Thoracic aorta endothelial cell (primary cell): ENCODE results near the gene BICRAL. TPM values are rescaled to one million over a fixed set of nuclear protein-coding genes. Genes with fewer than 3 reads are reported as not detected.

Source experiments
- total RNA-seq: library from RNA; depleted of rRNA; stranded (reverse); fragments of >200 nt; gene quantifications from 2 replicates; pipeline ENCODE4 v1.2.3, GENCODE V29; 2012

The BICRAL gene, protein sequence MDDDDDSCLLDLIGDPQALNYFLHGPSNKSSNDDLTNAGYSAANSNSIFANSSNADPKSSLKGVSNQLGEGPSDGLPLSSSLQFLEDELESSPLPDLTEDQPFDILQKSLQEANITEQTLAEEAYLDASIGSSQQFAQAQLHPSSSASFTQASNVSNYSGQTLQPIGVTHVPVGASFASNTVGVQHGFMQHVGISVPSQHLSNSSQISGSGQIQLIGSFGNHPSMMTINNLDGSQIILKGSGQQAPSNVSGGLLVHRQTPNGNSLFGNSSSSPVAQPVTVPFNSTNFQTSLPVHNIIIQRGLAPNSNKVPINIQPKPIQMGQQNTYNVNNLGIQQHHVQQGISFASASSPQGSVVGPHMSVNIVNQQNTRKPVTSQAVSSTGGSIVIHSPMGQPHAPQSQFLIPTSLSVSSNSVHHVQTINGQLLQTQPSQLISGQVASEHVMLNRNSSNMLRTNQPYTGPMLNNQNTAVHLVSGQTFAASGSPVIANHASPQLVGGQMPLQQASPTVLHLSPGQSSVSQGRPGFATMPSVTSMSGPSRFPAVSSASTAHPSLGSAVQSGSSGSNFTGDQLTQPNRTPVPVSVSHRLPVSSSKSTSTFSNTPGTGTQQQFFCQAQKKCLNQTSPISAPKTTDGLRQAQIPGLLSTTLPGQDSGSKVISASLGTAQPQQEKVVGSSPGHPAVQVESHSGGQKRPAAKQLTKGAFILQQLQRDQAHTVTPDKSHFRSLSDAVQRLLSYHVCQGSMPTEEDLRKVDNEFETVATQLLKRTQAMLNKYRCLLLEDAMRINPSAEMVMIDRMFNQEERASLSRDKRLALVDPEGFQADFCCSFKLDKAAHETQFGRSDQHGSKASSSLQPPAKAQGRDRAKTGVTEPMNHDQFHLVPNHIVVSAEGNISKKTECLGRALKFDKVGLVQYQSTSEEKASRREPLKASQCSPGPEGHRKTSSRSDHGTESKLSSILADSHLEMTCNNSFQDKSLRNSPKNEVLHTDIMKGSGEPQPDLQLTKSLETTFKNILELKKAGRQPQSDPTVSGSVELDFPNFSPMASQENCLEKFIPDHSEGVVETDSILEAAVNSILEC
- total RNA-seq: 6.5 and 7.1 TPM in 2 replicates

DNA sequence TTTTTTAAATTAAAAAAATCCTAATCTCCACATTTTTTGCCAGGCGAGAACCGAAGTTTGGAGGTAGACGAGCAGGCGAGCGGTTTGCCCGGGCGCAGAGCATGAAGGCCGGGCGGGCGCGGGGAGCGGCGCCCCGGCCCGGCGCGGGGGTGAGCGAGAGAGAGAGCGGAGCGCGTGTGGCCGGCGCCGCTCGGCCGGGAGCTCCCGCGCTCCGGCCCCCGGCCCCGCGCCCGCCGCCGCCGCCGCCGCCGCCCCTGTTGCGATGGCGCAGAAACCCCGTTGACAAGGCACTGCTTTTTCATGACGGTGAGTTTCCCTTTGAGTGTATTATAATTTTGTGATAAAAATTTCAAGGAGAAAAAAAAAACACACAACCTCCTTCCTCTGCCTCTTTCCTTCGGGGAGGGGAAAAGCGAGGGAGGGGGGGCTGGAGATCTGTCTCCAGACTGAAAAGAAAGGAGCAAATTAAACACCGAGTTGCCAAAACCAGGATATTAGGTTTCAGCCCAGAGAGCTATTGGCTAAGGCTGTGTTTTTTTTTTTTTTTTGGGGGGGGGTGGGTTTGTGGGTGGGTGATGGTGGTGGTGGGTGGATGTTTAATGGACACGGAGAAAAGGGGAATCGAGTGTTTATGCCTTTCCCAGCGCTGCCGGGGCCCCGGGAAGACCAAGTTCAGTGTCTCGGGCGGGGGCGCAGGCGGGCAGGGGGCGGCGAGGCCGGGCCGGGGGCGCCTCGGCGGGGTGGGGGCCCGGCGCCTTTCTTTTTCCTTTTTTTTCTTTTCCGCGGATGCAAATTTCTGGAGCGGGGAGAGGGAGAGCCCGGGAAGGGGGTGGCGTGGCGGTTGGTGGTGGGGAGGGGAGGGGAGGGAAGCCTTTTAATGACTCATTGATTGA, at the start of gene BICRAL:
TSS of gene BICRAL (plus strand) at position 257 of the 893 bp plus-strand sequence. CDS start 39,971 bp downstream, outside the sequence.

DNA sequence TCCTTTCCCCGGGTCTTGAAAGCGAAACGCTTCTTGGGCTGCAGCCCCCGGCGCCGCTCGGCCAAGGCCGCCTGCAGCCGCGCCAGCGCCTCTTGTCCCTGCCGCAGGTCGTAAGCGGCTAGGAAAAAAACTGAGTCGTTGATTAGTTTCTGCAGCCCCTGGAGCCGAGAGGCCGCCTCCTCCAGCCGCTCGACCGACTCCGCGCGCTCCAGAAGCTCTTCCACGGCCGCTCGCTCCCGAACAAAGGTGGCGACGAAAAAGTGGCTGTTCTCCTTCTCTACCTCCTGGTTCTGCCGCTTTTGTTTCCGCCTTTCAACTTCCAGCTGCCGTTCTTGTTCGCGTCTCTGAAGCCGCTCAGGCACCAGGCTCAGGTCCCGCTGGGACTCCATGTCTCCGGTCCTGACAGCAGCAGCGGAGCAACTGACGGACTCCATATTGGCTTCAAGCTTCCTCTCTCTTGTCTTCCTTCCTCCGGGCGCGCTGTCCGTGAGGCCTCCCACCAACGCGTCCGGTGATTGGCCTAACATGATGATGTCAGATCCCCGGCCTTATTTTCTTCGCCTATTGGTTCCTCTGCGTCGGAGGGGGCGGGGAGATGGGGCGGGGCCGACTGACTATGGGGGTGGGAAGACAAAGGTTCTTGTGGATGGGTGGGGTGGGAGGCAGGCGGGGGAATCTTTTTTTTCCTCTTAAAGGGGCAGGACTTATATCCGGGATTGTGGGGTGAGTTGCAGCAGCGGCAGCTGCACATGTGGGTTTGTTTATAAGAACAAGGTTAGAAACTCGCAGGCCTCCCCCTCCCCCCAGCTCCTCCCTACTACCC, 36.0 kb upstream of the BICRAL start, which contains the start of gene TBCC:
TSS of gene TBCC (minus strand) at position 464 of the 823 bp plus-strand sequence. CDS start at position 434, 30 bp downstream.

DNA sequence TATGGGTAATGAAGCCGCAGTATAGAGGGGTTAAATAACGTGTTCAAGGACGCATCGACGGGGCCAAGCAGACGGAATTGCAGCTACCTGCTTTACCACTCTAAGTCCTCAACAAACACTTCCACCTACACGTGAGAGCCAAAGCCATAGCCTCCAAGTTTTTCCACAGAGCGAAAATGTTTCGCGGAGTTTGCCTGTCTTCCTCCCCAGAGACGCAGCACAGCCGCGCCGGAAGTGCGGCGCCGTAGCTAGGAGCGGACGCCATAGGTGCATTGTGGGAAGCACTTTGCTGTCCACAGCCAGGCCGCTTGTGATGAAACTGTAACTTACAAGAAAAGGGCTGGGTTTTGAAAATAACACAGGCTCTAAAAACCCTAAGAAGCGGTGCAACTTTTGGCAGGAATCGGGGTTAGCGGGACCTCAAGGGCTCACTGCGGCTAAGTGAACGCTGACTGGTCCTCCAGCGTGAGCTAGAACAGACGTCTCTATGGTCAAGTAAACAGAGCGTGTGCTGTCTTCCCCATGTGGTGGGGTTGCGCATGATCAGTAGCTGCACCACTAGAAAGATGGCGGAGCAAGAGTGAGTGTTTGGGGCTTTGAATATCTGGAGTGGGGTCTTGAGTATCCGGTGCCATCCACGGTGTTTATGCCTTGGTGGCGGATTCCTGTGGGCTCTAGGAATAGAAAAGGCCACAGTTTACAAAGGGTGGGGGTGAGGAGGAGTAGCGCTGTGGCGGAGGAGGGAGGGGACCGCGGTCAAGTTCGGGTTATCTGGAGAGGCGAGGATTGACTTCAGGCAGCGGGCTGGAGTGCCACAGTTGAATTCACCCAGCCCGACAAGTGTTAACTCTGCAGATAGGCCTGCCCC, 97.8 kb downstream of the BICRAL start, which contains the start of gene RPL7L1:
TSS of gene RPL7L1 (plus strand) at position 245 of the 868 bp plus-strand sequence. CDS start at position 540, 295 bp downstream.

DNA sequence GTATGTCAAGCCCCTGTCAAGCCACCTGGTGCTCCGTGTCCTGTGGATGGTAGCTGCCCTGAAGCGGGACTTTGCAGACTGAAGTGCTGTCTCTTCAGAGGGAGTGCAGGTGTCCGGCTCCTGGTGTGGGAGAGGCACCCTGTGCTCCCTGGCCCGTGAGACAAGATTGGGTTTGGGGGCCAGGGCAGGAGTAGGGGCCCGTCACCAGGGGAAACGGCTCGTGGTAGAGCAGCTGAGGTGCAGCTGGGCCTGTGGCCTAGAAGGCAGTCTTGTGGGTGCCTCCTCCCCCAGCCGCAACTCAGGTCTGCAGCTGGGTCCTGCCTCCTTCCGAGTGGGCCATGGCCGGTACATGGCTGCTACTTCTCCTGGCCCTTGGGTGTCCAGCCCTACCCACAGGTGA, 133.9 kb downstream of the BICRAL start, which contains the start of gene PTCRA:
TSS of gene PTCRA (plus strand) at position 322 of the 400 bp plus-strand sequence. CDS start at position 339, 17 bp downstream.

Other genes with a start within 250 kb of the BICRAL start
- 31.9 and 34.0 TPM in 2 replicates for gene UBR2, start 218.0 kb upstream of the BICRAL start, total RNA-seq
- gene PRPH2, start 59.5 kb upstream of the BICRAL start, total RNA-seq: 0.07 TPM in 1 of 2 replicates, not detected in the other
- 28.3 and 31.3 TPM in 2 replicates for gene TBCC, start 35.9 kb upstream of the BICRAL start, total RNA-seq
- gene RPL7L1, start 97.6 kb downstream of the BICRAL start, total RNA-seq: 204 and 227 TPM in 2 replicates
- gene PTCRA, start 134.0 kb downstream of the BICRAL start, total RNA-seq: not detected in 2 replicates
- gene CNPY3, start 147.4 kb downstream of the BICRAL start, total RNA-seq: 25.4 and 28.1 TPM in 2 replicates
- gene GNMT, start 178.7 kb downstream of the BICRAL start, total RNA-seq: 0.13 TPM in 1 of 2 replicates, not detected in the other
- 17.4 and 25.7 TPM in 2 replicates for gene PEX6, start 197.1 kb downstream of the BICRAL start, total RNA-seq
- gene PPP2R5D, start 202.5 kb downstream of the BICRAL start, total RNA-seq: 60.4 and 63.3 TPM in 2 replicates
- gene MEA1, start 231.9 kb downstream of the BICRAL start, total RNA-seq: 43.7 and 50.7 TPM in 2 replicates
- gene KLHDC3, start 232.2 kb downstream of the BICRAL start, total RNA-seq: 85.1 and 93.1 TPM in 2 replicates
- gene RRP36, start 239.6 kb downstream of the BICRAL start, total RNA-seq: 104 and 118 TPM in 2 replicates